Sigmoid colon (tissue), 4 donors: ENCODE results near the gene RBKS.

Experiments used
- CTCF ChIP-seq, 4 experiments: fragments of 450-650 bp in 3 of 4; fragments of 200-600 bp in 1 of 4; IDR thresholded peaks; one replicate each; pipeline ENCODE4 v1.5.1; 2016 to 2019; ENCODE audit warnings: antibody characterized with exemption in 4 of 4, mild to moderate bottlenecking in 3 of 4, moderate library complexity in 2 of 4
- POLR2A ChIP-seq, 2 donors: fragments of 450-650 bp; IDR thresholded peaks; one replicate each; pipeline ENCODE4 v1.6.1; 2016; ENCODE audit warnings: antibody characterized with exemption in 2 of 2, mild to moderate bottlenecking in 2 of 2, moderate library complexity in 2 of 2
- POLR2AphosphoS5 ChIP-seq, 4 donors: sonication (generic); formaldehyde crosslinking; IDR thresholded peaks; one replicate each; pipeline ENCODE4 v1.6.1; 2017; ENCODE audit warnings: antibody characterized with exemption in 4 of 4

GRCh38 chr2:27747827-27748352 is 142.3 kb downstream of the RBKS start:
- no peak for TF ChIP-seq CTCF (IDR thresholded peaks at IDR 0.05)
- no peak for TF ChIP-seq POLR2A (IDR thresholded peaks at IDR 0.05)
- TF ChIP-seq POLR2AphosphoS5 (IDR thresholded peaks at IDR 0.05) = no peak
